HepG2 (cell line): Measurements from ENCODE around the gene OARD1. TPM values are rescaled to one million over a fixed set of nuclear protein-coding genes. Genes with fewer than 3 reads are reported as not detected.
A peak's percentile ranks its signal among the peaks of the same experiment; 100 is the strongest.

Experiments used
- ATAC-seq: fragments of 200-7000 bp; cut with Tn5 transposase; 3 replicates; pipeline ENCODE4 v1.9.1; 2020; ENCODE audit warnings: mild to moderate bottlenecking, moderate library complexity
- BruUV-seq: library from RNA; stranded (reverse); fragments of 400-500 nt; replicated peaks from 2 replicates; lab custom pipeline; 2021; lab: Mats Ljungman, UMichigan
- CTCF ChIA-PET: fragments of 300-600 bp; formaldehyde crosslinking; extraction: SDS; loops from one replicate; lab custom pipeline; 2021; ENCODE audit warnings: low total read pairs, inconsistent platforms, low intra/inter-chr PET ratio; lab: Yijun Ruan, JAX
- POLR2A ChIA-PET: fragments of 350-600 bp; sonication (Branson Sonifier 250); formaldehyde crosslinking; loops from one replicate; lab custom pipeline; 2020; ENCODE audit warnings: antibody characterized with exemption, inconsistent platforms; lab: Yijun Ruan, JAX
- DNase-seq: peaks from one replicate; pipeline ENCODE4 v3.0.0-alpha.2; 2015; ENCODE audit warnings: low spot score
- FAIRE-seq: peaks from 3 replicates; lab custom pipeline; 2011; peaks lifted over from hg19 to GRCh38; lab: Jason Lieb, UNC
- H2AFZ ChIP-seq: one replicate; pipeline ENCODE4 v1.6.1; 2011; ENCODE audit warnings: low read length, inconsistent platforms
- H3K27ac ChIP-seq: fragments of 300-600 bp; 3 replicates; pipeline ENCODE4 v1.8.0; 2011; ENCODE audit warnings: mixed run types, mild to moderate bottlenecking, mixed read lengths, low read length, inconsistent platforms; ENCODE audit not compliant: insufficient read depth; ENCODE audit errors: extremely low read length
- H3K27me3 ChIP-seq, 2 experiments: fragments of 200-600 bp in 1 of 2; 2 replicates in 1 of 2; 3 replicates in 1 of 2; pipeline versions ENCODE4 v1.6.0 to v1.8.0; 2011; ENCODE audit warnings: low read length in 2 of 2, mild to moderate bottlenecking in 2 of 2, moderate library complexity in 2 of 2, inconsistent platforms in 1 of 2; ENCODE audit not compliant: insufficient read depth in 2 of 2, control insufficient read depth in 1 of 2
- H3K36me3 ChIP-seq, 2 experiments: fragments of 200-600 bp in 1 of 2; replicated peaks in 1 of 2; 2 replicates in 1 of 2; 3 replicates in 1 of 2; pipeline versions ENCODE4 v1.5.1 to v1.8.0; 2011; ENCODE audit warnings: low read length in 2 of 2, inconsistent platforms in 1 of 2; ENCODE audit not compliant: insufficient read depth in 2 of 2, control insufficient read depth in 1 of 2
- H3K4me1 ChIP-seq: 2 replicates; pipeline ENCODE4 v1.5.1; 2012; ENCODE audit warnings: low read length, inconsistent platforms; ENCODE audit not compliant: insufficient read depth
- H3K4me2 ChIP-seq: 2 replicates; pipeline ENCODE4 v1.6.0; 2011; ENCODE audit warnings: low read depth, low read length, inconsistent platforms
- H3K4me3 ChIP-seq, 3 experiments: fragments of 200-600 bp in 1 of 3; sonication (generic), shearing (Covaris generic) in 1 of 3; replicated peaks in 1 of 3; 2 replicates each; pipeline ENCODE4 v1.5.1; 2011 to 2016; ENCODE audit warnings: low read length in 3 of 3, inconsistent platforms in 2 of 3, low read depth in 2 of 3, mild to moderate bottlenecking in 2 of 3, control low read depth in 1 of 3, mixed read lengths in 1 of 3; ENCODE audit not compliant: insufficient read depth in 1 of 3
- H3K79me2 ChIP-seq: one replicate; pipeline ENCODE4 v1.6.1; 2011; ENCODE audit warnings: low read length, inconsistent platforms; ENCODE audit not compliant: insufficient read depth
- H3K9ac ChIP-seq: 2 replicates; pipeline ENCODE4 v1.6.0; 2011; ENCODE audit warnings: mild to moderate bottlenecking, low read depth, low read length, inconsistent platforms; ENCODE audit not compliant: insufficient read depth
- H3K9me3 ChIP-seq: 2 replicates; pipeline ENCODE4 v1.5.1; 2012; ENCODE audit warnings: mild to moderate bottlenecking, low read length
- H4K20me1 ChIP-seq: 2 replicates; pipeline ENCODE4 v1.6.0; 2011; ENCODE audit warnings: inconsistent platforms, mild to moderate bottlenecking, low read length, moderate library complexity; ENCODE audit not compliant: insufficient read depth
- ASH2L ChIP-seq: fragments of 300-600, 200-600 bp; sonication (generic); IDR thresholded peaks from 2 replicates; pipeline ENCODE4 v1.7.0; 2017; ENCODE audit warnings: low read depth, mild to moderate bottlenecking, moderate library complexity, mixed read lengths, low read length; ENCODE audit not compliant: insufficient read length
- KLF16 ChIP-seq, 2 experiments: sonication (generic) in 1 of 2; formaldehyde crosslinking in 1 of 2; IDR thresholded peaks; 2 replicates each; pipeline versions ENCODE4 v1.6.1 to v1.8.0; 2016 to 2023; ENCODE audit warnings: missing genetic modification reagents in 2 of 2, missing compliant biosample characterization in 1 of 2
- RBM22 ChIP-seq: fragments of 200-400 bp; formaldehyde crosslinking; optimal IDR thresholded peaks from 2 replicates; pipeline ENCODE3; 2017; ENCODE audit warnings: mild to moderate bottlenecking, low read length, moderate library complexity
- SRSF4 ChIP-seq: fragments of 200-400 bp; formaldehyde crosslinking; IDR thresholded peaks from one replicate; pipeline ENCODE4 v1.6.1; 2018; ENCODE audit warnings: mild to moderate bottlenecking, low read depth, low read length, moderate library complexity; ENCODE audit not compliant: poor library complexity, severe bottlenecking
- ZMYM4 ChIP-seq: sonication (generic); formaldehyde crosslinking; IDR thresholded peaks from 2 replicates; pipeline ENCODE4 v1.8.1; 2023; ENCODE audit warnings: mild to moderate bottlenecking, missing genetic modification reagents
- ZNF501 ChIP-seq: sonication (generic); formaldehyde crosslinking; IDR thresholded peaks from 2 replicates; pipeline ENCODE4 v1.5.1; 2020; ENCODE audit warnings: mild to moderate bottlenecking, moderate library complexity, missing genetic modification reagents
- ZNF749 ChIP-seq: sonication (generic); formaldehyde crosslinking; IDR thresholded peaks from 2 replicates; pipeline ENCODE4 v1.8.0; 2022; ENCODE audit warnings: mild to moderate bottlenecking, missing genetic modification reagents, moderate library complexity, borderline replicate concordance
- ZNF772 ChIP-seq: sonication (generic); formaldehyde crosslinking; IDR thresholded peaks from 2 replicates; pipeline ENCODE4 v1.5.0; 2020; ENCODE audit warnings: mild to moderate bottlenecking, missing genetic modification reagents
- ZSCAN29 ChIP-seq: sonication (generic); formaldehyde crosslinking; conservative IDR thresholded peaks from 2 replicates; pipeline ENCODE4 v1.4.0; 2020; ENCODE audit warnings: mild to moderate bottlenecking, missing genetic modification reagents
- WGBS: methylation state at CpG from one replicate; pipeline ENCODE4 v1.1.6; 2017; ENCODE audit warnings: low lambda C conversion rate; 5-methylcytosine and 5-hydroxymethylcytosine counted together
- in situ Hi-C: cut with HindIII; loops from 2 replicates; pipeline ENCODE4 v1.10.0; 2017; ENCODE audit warnings: low pct_unique_long_range_greater_than_20kb; ENCODE audit not compliant: extremely low pct_ligation_motif_present
- intact Hi-C: fragments of 100-400 bp; cut with micrococcal nuclease; formaldehyde crosslinking; loops from one replicate; pipeline ENCODE4 v1.10.0; 2022; ENCODE audit not compliant: unreplicated experiment
- polyA plus RNA-seq, 8 experiments: library from polyadenylated mRNA; depleted of rRNA in 3 of 8; stranded (reverse) in 7 of 8; unstranded in 1 of 8; fragments of >200 nt; fragmentation: Illumina TruSeq in 4 of 8; extraction: Trizol in 4 of 8; gene quantifications; 2 replicates each; pipeline versions ENCODE4 v1.2.1 to v1.2.3, GENCODE V29; 2011 to 2016; ENCODE audit warnings: low read depth in 4 of 8, missing spikeins in 1 of 8, mixed read lengths in 1 of 8; ENCODE audit not compliant: insufficient read depth in 1 of 8
- total RNA-seq, 5 experiments: library from RNA; depleted of rRNA; stranded (reverse); fragments of >200 nt; fragmentation: Illumina TruSeq; extraction: Trizol; gene quantifications; 2 replicates each; pipeline ENCODE4 v1.2.3, GENCODE V29; 2016; ENCODE audit warnings: low read depth in 1 of 5
- TF ChIP-seq, protein P1 (sequence below): sonication (generic); formaldehyde crosslinking; IDR thresholded peaks from 2 replicates; pipeline ENCODE4 v1.4.0; 2020; ENCODE audit warnings: mild to moderate bottlenecking, missing genetic modification reagents
- TF ChIP-seq, protein P2 (sequence below): IDR thresholded peaks from 2 replicates; pipeline ENCODE4 v1.4.0; 2020; ENCODE audit warnings: mild to moderate bottlenecking, missing genetic modification reagents
- TF ChIP-seq, protein P3 (sequence below): sonication (generic); formaldehyde crosslinking; IDR thresholded peaks from 2 replicates; pipeline ENCODE4 v1.8.0; 2022; ENCODE audit warnings: mild to moderate bottlenecking, missing genetic modification reagents
- TF ChIP-seq, protein P4 (sequence below): sonication (generic); formaldehyde crosslinking; IDR thresholded peaks from 2 replicates; pipeline ENCODE4 v1.5.1; 2020; ENCODE audit warnings: mild to moderate bottlenecking, moderate library complexity, missing genetic modification reagents

OARD1 gene
- total and polyA plus RNA-seq, 2 of the 13 experiments (the other 11 are each of a cell fraction or from before 2014, with no cell fraction given) = 18.4 to 49.0 TPM

DNA sequence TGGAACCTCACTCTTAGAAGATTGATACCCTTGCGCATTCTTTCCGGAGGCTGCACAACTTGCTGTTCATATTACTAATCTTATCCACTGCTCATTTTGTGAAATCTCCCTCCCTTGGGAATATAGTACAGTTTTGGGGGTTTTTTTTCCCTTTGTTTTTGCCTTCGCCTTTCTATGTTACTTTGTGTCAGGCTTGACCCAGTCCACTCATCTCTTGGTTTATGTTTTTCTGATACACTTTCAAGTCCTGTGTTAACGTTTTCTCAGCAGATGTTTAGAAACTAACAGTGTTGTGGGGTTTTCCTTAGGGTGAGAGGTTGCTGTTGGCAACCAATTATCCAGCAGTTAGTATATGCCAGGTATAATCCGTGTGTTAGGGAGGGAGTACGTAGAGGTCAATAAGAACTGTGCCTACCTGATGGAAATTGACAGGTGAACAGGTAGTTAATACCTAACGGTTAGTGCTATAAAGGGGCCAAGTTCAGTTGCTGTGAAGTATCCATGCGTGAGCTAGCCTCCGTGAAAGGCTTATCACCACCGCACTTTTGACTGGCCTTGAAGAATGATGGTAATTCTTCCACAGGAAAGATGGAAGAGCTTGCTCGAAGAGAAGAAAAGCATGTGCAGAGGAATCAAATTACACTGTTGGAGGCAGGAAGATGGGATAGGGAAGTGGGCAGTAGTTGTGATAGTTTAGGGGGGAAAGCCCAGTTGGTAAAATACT lies 2.0 kb upstream of the OARD1 start:
- H2AFZ ChIP-seq = no peak overlapping the region
- TF ChIP-seq ASH2L (peak; percentile 28), ZNF772 (CRISPR knock-in tag) (peak; percentile 43; the same call in 1 of the 2 replicates), KLF16 (CRISPR knock-in tag; IDR thresholded peaks at IDR 0.05) (0 out of 4 replicates have a peak, but pooled peaks of 1 of the 2 experiments have one; percentile 0), ZMYM4 (no peak), ZSCAN29 (CRISPR knock-in tag) (peak; percentile 18; the same call in 1 of the 2 replicates), ZNF749 (no peak; the same call in 1 of the 2 replicates), SRSF4 (no peak), ZNF501 (CRISPR knock-in tag) (peak; percentile 76; the same call in 1 of the 2 replicates), RBM22 (no peak)
- TF ChIP-seq, protein P1, sequence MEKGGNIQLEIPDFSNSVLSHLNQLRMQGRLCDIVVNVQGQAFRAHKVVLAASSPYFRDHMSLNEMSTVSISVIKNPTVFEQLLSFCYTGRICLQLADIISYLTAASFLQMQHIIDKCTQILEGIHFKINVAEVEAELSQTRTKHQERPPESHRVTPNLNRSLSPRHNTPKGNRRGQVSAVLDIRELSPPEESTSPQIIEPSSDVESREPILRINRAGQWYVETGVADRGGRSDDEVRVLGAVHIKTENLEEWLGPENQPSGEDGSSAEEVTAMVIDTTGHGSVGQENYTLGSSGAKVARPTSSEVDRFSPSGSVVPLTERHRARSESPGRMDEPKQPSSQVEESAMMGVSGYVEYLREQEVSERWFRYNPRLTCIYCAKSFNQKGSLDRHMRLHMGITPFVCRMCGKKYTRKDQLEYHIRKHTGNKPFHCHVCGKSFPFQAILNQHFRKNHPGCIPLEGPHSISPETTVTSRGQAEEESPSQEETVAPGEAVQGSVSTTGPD = 0 out of 2 replicates have a peak, but pooled peaks have one; percentile 7
- TF ChIP-seq, protein P2, sequence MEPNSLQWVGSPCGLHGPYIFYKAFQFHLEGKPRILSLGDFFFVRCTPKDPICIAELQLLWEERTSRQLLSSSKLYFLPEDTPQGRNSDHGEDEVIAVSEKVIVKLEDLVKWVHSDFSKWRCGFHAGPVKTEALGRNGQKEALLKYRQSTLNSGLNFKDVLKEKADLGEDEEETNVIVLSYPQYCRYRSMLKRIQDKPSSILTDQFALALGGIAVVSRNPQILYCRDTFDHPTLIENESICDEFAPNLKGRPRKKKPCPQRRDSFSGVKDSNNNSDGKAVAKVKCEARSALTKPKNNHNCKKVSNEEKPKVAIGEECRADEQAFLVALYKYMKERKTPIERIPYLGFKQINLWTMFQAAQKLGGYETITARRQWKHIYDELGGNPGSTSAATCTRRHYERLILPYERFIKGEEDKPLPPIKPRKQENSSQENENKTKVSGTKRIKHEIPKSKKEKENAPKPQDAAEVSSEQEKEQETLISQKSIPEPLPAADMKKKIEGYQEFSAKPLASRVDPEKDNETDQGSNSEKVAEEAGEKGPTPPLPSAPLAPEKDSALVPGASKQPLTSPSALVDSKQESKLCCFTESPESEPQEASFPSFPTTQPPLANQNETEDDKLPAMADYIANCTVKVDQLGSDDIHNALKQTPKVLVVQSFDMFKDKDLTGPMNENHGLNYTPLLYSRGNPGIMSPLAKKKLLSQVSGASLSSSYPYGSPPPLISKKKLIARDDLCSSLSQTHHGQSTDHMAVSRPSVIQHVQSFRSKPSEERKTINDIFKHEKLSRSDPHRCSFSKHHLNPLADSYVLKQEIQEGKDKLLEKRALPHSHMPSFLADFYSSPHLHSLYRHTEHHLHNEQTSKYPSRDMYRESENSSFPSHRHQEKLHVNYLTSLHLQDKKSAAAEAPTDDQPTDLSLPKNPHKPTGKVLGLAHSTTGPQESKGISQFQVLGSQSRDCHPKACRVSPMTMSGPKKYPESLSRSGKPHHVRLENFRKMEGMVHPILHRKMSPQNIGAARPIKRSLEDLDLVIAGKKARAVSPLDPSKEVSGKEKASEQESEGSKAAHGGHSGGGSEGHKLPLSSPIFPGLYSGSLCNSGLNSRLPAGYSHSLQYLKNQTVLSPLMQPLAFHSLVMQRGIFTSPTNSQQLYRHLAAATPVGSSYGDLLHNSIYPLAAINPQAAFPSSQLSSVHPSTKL (CRISPR knock-in tag) = 0 out of 2 replicates have a peak, but pooled peaks have one; percentile 18
- TF ChIP-seq, protein P3, sequence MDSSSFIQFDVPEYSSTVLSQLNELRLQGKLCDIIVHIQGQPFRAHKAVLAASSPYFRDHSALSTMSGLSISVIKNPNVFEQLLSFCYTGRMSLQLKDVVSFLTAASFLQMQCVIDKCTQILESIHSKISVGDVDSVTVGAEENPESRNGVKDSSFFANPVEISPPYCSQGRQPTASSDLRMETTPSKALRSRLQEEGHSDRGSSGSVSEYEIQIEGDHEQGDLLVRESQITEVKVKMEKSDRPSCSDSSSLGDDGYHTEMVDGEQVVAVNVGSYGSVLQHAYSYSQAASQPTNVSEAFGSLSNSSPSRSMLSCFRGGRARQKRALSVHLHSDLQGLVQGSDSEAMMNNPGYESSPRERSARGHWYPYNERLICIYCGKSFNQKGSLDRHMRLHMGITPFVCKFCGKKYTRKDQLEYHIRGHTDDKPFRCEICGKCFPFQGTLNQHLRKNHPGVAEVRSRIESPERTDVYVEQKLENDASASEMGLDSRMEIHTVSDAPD (CRISPR knock-in tag) = no peak
- TF ChIP-seq, protein P4, sequence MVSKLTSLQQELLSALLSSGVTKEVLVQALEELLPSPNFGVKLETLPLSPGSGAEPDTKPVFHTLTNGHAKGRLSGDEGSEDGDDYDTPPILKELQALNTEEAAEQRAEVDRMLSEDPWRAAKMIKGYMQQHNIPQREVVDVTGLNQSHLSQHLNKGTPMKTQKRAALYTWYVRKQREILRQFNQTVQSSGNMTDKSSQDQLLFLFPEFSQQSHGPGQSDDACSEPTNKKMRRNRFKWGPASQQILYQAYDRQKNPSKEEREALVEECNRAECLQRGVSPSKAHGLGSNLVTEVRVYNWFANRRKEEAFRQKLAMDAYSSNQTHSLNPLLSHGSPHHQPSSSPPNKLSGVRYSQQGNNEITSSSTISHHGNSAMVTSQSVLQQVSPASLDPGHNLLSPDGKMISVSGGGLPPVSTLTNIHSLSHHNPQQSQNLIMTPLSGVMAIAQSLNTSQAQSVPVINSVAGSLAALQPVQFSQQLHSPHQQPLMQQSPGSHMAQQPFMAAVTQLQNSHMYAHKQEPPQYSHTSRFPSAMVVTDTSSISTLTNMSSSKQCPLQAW (CRISPR knock-in tag) = 0 out of 2 replicates have a peak, but pooled peaks have one; percentile 14

More for the DNA sequence above, 2.0 kb upstream of the OARD1 start:
- H3K9ac ChIP-seq = peak overlapping the region; percentile 99
- ChIA-PET POLR2A (interaction anchor here (1.2 to 1.7 kb wide), 3 partner anchors 10 to 163 kb away, joined by 3 to 7 read pairs (median 7); no protein-coding TSS in a partner anchor), CTCF (no interaction called here)
- ATAC-seq (no peak), DNase-seq (no peak), FAIRE-seq (no peak)
- H3K36me3 ChIP-seq = peaks cover 4 to 10% of the 10 kb centered on the region in 2 experiments
- intact Hi-C loops (loop anchor here (2.0 kb wide), 2 partner anchors 115 to 175 kb away; no protein-coding TSS in a partner anchor), in situ Hi-C loops (loop anchor here (5.0 kb wide), 1 partner anchor 77 kb away; no protein-coding TSS in a partner anchor)
- no peaks in the 10 kb centered on the region for H3K9me3 ChIP-seq
- peaks cover 43% of the 10 kb centered on the region for H3K4me1 ChIP-seq
- H3K4me3 ChIP-seq = peak overlapping the region; percentile 97 to 100 (median 98)
- peak overlapping the region; percentile 97 for H3K27ac ChIP-seq
- H3K4me2 ChIP-seq = peak overlapping the region; percentile 93
- TSS peak; percentile 64 for BruUV-seq
- WGBS = under 1% methylated on average over 11 of the region's 11 CpGs
- peaks cover 17% of the 10 kb centered on the region for H4K20me1 ChIP-seq
- H3K79me2 ChIP-seq = peaks cover 63% of the 10 kb centered on the region
- H3K27me3 ChIP-seq = no peaks in the 10 kb centered on the region; a peak in 2 of 5 replicates
